Neuronal stem cell (in vitro differentiated cells): ENCODE data around the gene G3BP1.

ENCODE experiments used
- DNase-seq: peaks from one replicate; pipeline ENCODE4 v3.0.0-alpha.2; 2013; ENCODE audit warnings: low spot score
- H2AFZ ChIP-seq: one replicate; pipeline ENCODE4 v1.6.1; 2013; ENCODE audit warnings: mild to moderate bottlenecking, low read length, inconsistent platforms
- H2AK5ac ChIP-seq: 2 replicates; pipeline ENCODE4 v1.6.1; 2013; ENCODE audit warnings: low read depth, mild to moderate bottlenecking, inconsistent platforms, low read length, moderate library complexity, mixed read lengths
- H2BK120ac ChIP-seq: 2 replicates; pipeline ENCODE4 v1.6.1; 2013; ENCODE audit warnings: low read depth, mild to moderate bottlenecking, inconsistent platforms, low read length, moderate library complexity, mixed read lengths
- H2BK12ac ChIP-seq: one replicate; pipeline ENCODE4 v1.6.1; 2013; ENCODE audit warnings: low read length, inconsistent platforms
- H2BK15ac ChIP-seq: 2 replicates; pipeline ENCODE4 v1.6.1; 2013; ENCODE audit warnings: mild to moderate bottlenecking, low read length, inconsistent platforms, mixed read lengths
- H2BK5ac ChIP-seq: one replicate; pipeline ENCODE4 v1.6.1; 2013; ENCODE audit warnings: inconsistent platforms, mild to moderate bottlenecking, low read length, moderate library complexity
- H3K14ac ChIP-seq: one replicate; pipeline ENCODE4 v1.6.1; 2013; ENCODE audit warnings: low read length, inconsistent platforms
- H3K18ac ChIP-seq: 2 replicates; pipeline ENCODE4 v1.6.1; 2013; ENCODE audit warnings: low read length, inconsistent platforms
- H3K23ac ChIP-seq: 2 replicates; pipeline ENCODE4 v1.6.1; 2013; ENCODE audit warnings: low read depth, mild to moderate bottlenecking, mixed read lengths, low read length, inconsistent platforms; ENCODE audit not compliant: poor library complexity
- H3K27ac ChIP-seq: replicated peaks from 3 replicates; pipeline ENCODE4 v1.5.1; 2013; ENCODE audit warnings: low read length, inconsistent platforms
- H3K27me3 ChIP-seq, 3 experiments: 2 replicates each; pipeline ENCODE4 v1.6.1; 2013; ENCODE audit warnings: low read length in 3 of 3, mild to moderate bottlenecking in 2 of 3, inconsistent platforms in 1 of 3, low read depth in 1 of 3, mixed read lengths in 1 of 3, moderate library complexity in 1 of 3; ENCODE audit not compliant: control insufficient read depth in 3 of 3, insufficient read depth in 3 of 3
- H3K36me3 ChIP-seq, 2 donors: replicated peaks in 1 of 2; 2 replicates each; pipeline ENCODE4 v1.6.1; 2013; ENCODE audit warnings: low read length in 2 of 2; ENCODE audit not compliant: control insufficient read depth in 2 of 2, insufficient read depth in 2 of 2
- H3K4ac ChIP-seq: 2 replicates; pipeline ENCODE4 v1.6.1; 2013; ENCODE audit warnings: inconsistent platforms, mild to moderate bottlenecking, low read length, moderate library complexity
- H3K4me1 ChIP-seq, 2 donors: 1 replicate in 1 of 2; 2 replicates in 1 of 2; pipeline ENCODE4 v1.6.1; 2013; ENCODE audit warnings: low read length in 2 of 2, low read depth in 1 of 2; ENCODE audit not compliant: control insufficient read depth in 2 of 2, insufficient read depth in 1 of 2
- H3K4me2 ChIP-seq: one replicate; pipeline ENCODE4 v1.6.1; 2013; ENCODE audit warnings: mild to moderate bottlenecking, low read length, inconsistent platforms; ENCODE audit not compliant: insufficient read depth, poor library complexity, severe bottlenecking
- H3K4me3 ChIP-seq, 2 donors: 2 replicates each; pipeline ENCODE4 v1.5.1; 2013; ENCODE audit warnings: low read length in 2 of 2, mild to moderate bottlenecking in 2 of 2, inconsistent platforms in 1 of 2, moderate library complexity in 1 of 2
- H3K79me1 ChIP-seq: one replicate; pipeline ENCODE4 v1.6.1; 2013; ENCODE audit warnings: low read depth, mild to moderate bottlenecking, inconsistent platforms, low read length, moderate library complexity
- H3K9ac ChIP-seq: one replicate; pipeline ENCODE4 v1.6.1; 2013; ENCODE audit warnings: mild to moderate bottlenecking, low read depth, low read length, inconsistent platforms; ENCODE audit not compliant: poor library complexity
- H3K9me3 ChIP-seq, 2 donors: replicated peaks in 1 of 2; 2 replicates each; pipeline versions ENCODE3 to v1.6.1; 2013; ENCODE audit warnings: low read length in 2 of 2, mild to moderate bottlenecking in 2 of 2, inconsistent platforms in 1 of 2, low read depth in 1 of 2, mixed read lengths in 1 of 2, moderate library complexity in 1 of 2; ENCODE audit not compliant: control insufficient read depth in 2 of 2, insufficient read depth in 1 of 2
- H4K8ac ChIP-seq: one replicate; pipeline ENCODE4 v1.6.1; 2013; ENCODE audit warnings: low read depth, mild to moderate bottlenecking, inconsistent platforms, low read length, moderate library complexity
- H4K91ac ChIP-seq: one replicate; pipeline ENCODE4 v1.6.1; 2013; ENCODE audit warnings: low read length, low read depth, mild to moderate bottlenecking, inconsistent platforms; ENCODE audit not compliant: poor library complexity
- WGBS, 2 donors: extraction: QIAGEN DNeasy Blood & Tissue Kit; methylation state at CpG; one replicate each; pipeline ENCODE4 v1.1.7; 2013; ENCODE audit warnings: missing lambda C conversion rate in 2 of 2, mixed read lengths in 1 of 2; ENCODE audit not compliant: insufficient read length in 2 of 2, insufficient replicate concordance in 1 of 2; ENCODE audit errors: extremely low coverage in 2 of 2; 5-methylcytosine and 5-hydroxymethylcytosine counted together

Gene G3BP1

DNA sequence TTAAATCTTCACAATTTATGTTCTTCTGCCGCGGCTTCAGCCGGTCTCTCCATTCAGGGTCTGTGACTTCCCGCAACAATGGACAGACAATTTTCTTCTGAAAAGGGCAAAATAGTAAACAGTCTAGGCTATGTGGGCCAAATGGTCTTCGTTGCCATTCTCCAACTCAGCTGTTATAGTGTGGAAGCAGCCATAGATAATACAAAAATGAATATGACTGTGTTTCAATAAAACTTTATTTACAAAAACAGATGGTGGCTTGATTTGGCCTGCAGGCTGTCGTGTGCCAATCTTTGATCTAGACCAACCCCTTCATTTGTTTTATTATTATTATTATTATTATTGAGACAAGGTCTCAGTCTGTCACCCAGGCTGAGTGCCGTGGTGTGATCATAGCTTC is 41.4 kb upstream of the G3BP1 start:
- Histone ChIP-seq H3K9ac (no peak overlapping the region), H2BK12ac (no peak overlapping the region), H2BK15ac (no peak overlapping the region), H3K14ac (no peak overlapping the region), H2BK120ac (no peak overlapping the region), H3K9me3 (peaks cover 2 to 3% of the 10 kb centered on the region in 2 donors), H2AK5ac (no peak overlapping the region), H2BK5ac (no peak overlapping the region), H3K79me1 (no peaks in the 10 kb centered on the region), H3K23ac (no peak overlapping the region), H3K4me3 (no peak overlapping the region), H2AFZ (no peak overlapping the region), H3K27ac (no peak overlapping the region), H3K4ac (no peak overlapping the region), H3K18ac (no peak overlapping the region), H4K8ac (no peak overlapping the region), H3K27me3 (no peaks in the 10 kb centered on the region), H4K91ac (no peak overlapping the region), H3K4me2 (no peak overlapping the region), H3K36me3 (no peaks in the 10 kb centered on the region), H3K4me1 (peaks cover 2 to 3% of the 10 kb centered on the region in 2 donors)
- no CpG with 5 or more reads among the region's 7 CpGs for WGBS, 2 donors
- DNase-seq: no peak

DNA sequence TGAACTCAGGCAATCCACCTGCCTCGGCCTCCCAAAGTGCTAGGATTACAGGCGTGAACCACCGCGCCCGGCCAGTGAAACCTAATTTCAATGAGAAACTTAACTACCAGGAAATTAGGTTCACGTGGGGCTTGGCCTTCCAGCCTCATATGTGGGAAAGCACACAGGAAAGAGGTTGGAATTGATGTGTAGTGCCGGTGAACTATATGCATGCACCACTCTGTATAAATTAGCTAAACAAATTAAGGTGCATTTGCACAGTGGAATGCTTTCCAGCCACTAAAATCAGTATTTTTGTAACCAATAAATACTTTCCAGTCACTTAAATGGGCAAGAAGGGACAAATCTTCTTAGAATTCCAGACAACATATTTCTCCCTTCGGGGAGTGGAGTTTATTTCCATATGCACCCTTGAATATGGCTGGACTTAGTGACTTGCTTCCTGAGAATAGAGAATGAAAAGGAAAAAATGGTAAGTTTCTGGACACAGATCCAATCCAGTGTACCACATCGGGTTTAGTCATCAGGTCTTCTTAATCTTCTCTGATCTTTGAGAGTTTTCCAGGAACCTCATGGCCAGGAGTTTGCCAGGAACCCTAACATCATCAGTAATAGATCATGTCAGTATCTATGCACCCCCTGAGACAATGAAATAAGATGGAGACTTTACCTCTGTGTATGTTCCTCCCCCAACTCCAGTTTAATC is 38.2 kb upstream of the G3BP1 start:
- WGBS, 2 donors: no CpG with 5 or more reads among the region's 9 CpGs
- no peak overlapping the region for H3K23ac ChIP-seq

DNA sequence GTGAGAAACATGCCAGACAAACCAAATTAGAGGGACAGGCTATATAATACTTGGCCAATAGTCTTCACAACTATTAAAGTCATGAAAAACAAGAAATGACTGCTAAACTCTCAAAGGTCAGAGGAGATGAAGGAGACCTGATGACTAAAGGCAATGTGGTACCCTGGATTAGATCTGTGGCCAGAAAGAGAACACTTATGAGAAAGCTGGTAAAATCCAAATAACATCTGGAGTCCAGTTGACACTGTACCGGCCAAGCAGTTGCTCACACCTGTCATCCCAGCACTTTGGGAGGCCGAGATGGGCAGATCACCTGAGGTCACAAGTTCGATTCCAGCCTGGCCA is 37.7 kb upstream of the G3BP1 start:
- H2AFZ ChIP-seq: no peak overlapping the region
- no peak overlapping the region for H3K14ac ChIP-seq
- no peaks in the 10 kb centered on the region for H3K4me1 ChIP-seq
- no peak overlapping the region for H2BK12ac ChIP-seq
- no peak overlapping the region for H3K27ac ChIP-seq
- no peaks in the 10 kb centered on the region for H3K36me3 ChIP-seq
- H2BK120ac ChIP-seq: no peak overlapping the region
- WGBS, 2 donors: no CpG with 5 or more reads among the region's 3 CpGs
- H3K4me2 ChIP-seq: no peak overlapping the region
- no peak overlapping the region for H2BK5ac ChIP-seq
- no peak overlapping the region for H2AK5ac ChIP-seq
- no peaks in the 10 kb centered on the region for H3K79me1 ChIP-seq
- no peak overlapping the region for H3K4me3 ChIP-seq
- no peak overlapping the region for H3K23ac ChIP-seq
- no peak for DNase-seq
- H4K8ac ChIP-seq: no peak overlapping the region
- no peak overlapping the region for H3K18ac ChIP-seq
- no peak overlapping the region for H3K4ac ChIP-seq
- no peak overlapping the region for H3K9ac ChIP-seq
- H3K9me3 ChIP-seq: peaks cover 2 to 3% of the 10 kb centered on the region in 2 donors
- no peak overlapping the region for H4K91ac ChIP-seq
- no peak overlapping the region for H2BK15ac ChIP-seq
- H3K27me3 ChIP-seq: no peaks in the 10 kb centered on the region

More for the DNA sequence above, 38.2 kb upstream of the G3BP1 start:
- H3K9ac ChIP-seq: no peak overlapping the region
- no peaks in the 10 kb centered on the region for H3K4me1 ChIP-seq
- H2BK12ac ChIP-seq: no peak overlapping the region
- no peak overlapping the region for H4K91ac ChIP-seq
- H2AK5ac ChIP-seq: no peak overlapping the region
- no peak overlapping the region for H2BK5ac ChIP-seq
- H2BK120ac ChIP-seq: no peak overlapping the region
- no peak overlapping the region for H3K18ac ChIP-seq
- H2AFZ ChIP-seq: no peak overlapping the region
- H2BK15ac ChIP-seq: no peak overlapping the region
- no peak overlapping the region for H3K4me3 ChIP-seq
- H3K14ac ChIP-seq: no peak overlapping the region
- H3K9me3 ChIP-seq: peaks cover 2 to 3% of the 10 kb centered on the region in 2 donors
- H3K79me1 ChIP-seq: no peaks in the 10 kb centered on the region
- H3K4ac ChIP-seq: no peak overlapping the region
- no peak for DNase-seq
- no peaks in the 10 kb centered on the region for H3K36me3 ChIP-seq
- H4K8ac ChIP-seq: no peak overlapping the region
- no peak overlapping the region for H3K27ac ChIP-seq
- H3K4me2 ChIP-seq: no peak overlapping the region
- no peaks in the 10 kb centered on the region for H3K27me3 ChIP-seq

DNA sequence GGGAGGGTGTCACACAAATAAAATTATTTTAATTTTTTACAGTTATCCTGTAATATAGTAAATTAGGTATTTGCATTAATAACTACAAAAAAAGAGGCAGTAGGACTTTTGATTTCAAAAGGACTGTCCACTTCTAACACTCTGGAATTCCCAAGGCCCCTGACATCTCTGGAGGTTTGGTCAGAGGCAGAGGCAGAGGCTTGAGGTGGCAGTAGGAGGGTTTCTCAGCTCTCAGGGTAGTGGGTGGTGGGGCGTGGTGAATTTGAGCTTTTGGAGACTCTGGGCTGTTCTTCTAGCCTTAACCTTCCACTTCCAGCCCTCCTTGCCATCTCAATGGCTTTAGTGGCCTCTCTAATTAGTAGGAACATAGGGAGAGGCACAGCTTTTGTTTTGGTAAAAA is 36.1 kb upstream of the G3BP1 start:
- Histone ChIP-seq H3K23ac (no peak overlapping the region), H3K4me3 (no peak overlapping the region), H3K9ac (no peak overlapping the region), H2BK120ac (no peak overlapping the region), H3K4me2 (no peak overlapping the region), H3K18ac (no peak overlapping the region), H4K8ac (no peak overlapping the region), H3K4ac (no peak overlapping the region), H2BK15ac (no peak overlapping the region), H2AK5ac (no peak overlapping the region), H3K79me1 (no peaks in the 10 kb centered on the region), H3K4me1 (peaks cover 4 to 9% of the 10 kb centered on the region in 2 donors), H3K27ac (no peak overlapping the region), H3K9me3 (no peaks in the 10 kb centered on the region), H3K14ac (no peak overlapping the region), H4K91ac (no peak overlapping the region), H3K36me3 (no peaks in the 10 kb centered on the region), H3K27me3 (no peaks in the 10 kb centered on the region), H2AFZ (no peak overlapping the region), H2BK12ac (no peak overlapping the region), H2BK5ac (no peak overlapping the region)
- no peak for DNase-seq
- WGBS, 2 donors: no CpG with 5 or more reads among the region's 1 CpG
